ENCODE data around the gene ZBTB46.

Gene ZBTB46

GRCh38 chr20:63743210-63743970 is 87.7 kb downstream of the ZBTB46 start:
- TF ChIP-seq SIN3A (IDR thresholded peaks at IDR 0.05; ENCODE audit: borderline replicate concordance, insufficient read depth, low read length) (no peak), POLR2AphosphoS5 (IDR thresholded peaks at IDR 0.05; ENCODE audit: low read depth, low read length) (no peak), FOXP2 (optimal IDR thresholded peaks at IDR 0.05; ENCODE audit: borderline replicate concordance, extremely low read depth, extremely low read length, insufficient read depth) (no peak), REST (IDR thresholded peaks at IDR 0.05; ENCODE audit: insufficient read depth in 1 of 2, low read depth in 2 of 2, low read length in 2 of 2) (no peak), TAF1 (IDR thresholded peaks at IDR 0.05; ENCODE audit: borderline replicate concordance, insufficient read depth, low read length) (no peak)

- TF ChIP-seq REST (IDR thresholded peaks at IDR 0.05; ENCODE audit: insufficient read depth in 1 of 2, low read depth in 2 of 2, low read length in 2 of 2): no peak
Measured at GRCh38 chr20:63742381-63743024, 88.6 kb downstream of the ZBTB46 start.

GRCh38 chr20:63741676-63742380 is 89.2 kb downstream of the ZBTB46 start:
- TF ChIP-seq POLR2AphosphoS5 (IDR thresholded peaks at IDR 0.05; ENCODE audit: low read depth, low read length) (no peak), FOXP2 (optimal IDR thresholded peaks at IDR 0.05; ENCODE audit: borderline replicate concordance, extremely low read depth, extremely low read length, insufficient read depth) (no peak), SIN3A (IDR thresholded peaks at IDR 0.05; ENCODE audit: borderline replicate concordance, insufficient read depth, low read length) (no peak), REST (IDR thresholded peaks at IDR 0.05; ENCODE audit: insufficient read depth in 1 of 2, low read depth in 2 of 2, low read length in 2 of 2) (no peak), TAF1 (IDR thresholded peaks at IDR 0.05; ENCODE audit: borderline replicate concordance, insufficient read depth, low read length) (no peak)

- TF ChIP-seq POLR2AphosphoS5 (IDR thresholded peaks at IDR 0.05; ENCODE audit: low read depth, low read length): peak; percentile 56; the same call in 1 of the 2 replicates
- no peak; the same call in 1 of the 2 replicates for TF ChIP-seq TAF1 (IDR thresholded peaks at IDR 0.05; ENCODE audit: borderline replicate concordance, insufficient read depth, low read length)
Measured at GRCh38 chr20:63741354-63741675, 89.7 kb downstream of the ZBTB46 start.

GRCh38 chr20:63740627-63741353 is 90.3 kb downstream of the ZBTB46 start:
- TF ChIP-seq REST (IDR thresholded peaks at IDR 0.05; ENCODE audit: insufficient read depth in 1 of 2, low read depth in 2 of 2, low read length in 2 of 2) (peak in 1 of 2 experiments; percentile 13; a peak in 1 of 4 replicates), TAF1 (IDR thresholded peaks at IDR 0.05; ENCODE audit: borderline replicate concordance, insufficient read depth, low read length) (peak; percentile 61; the same call in 1 of the 2 replicates), POLR2AphosphoS5 (IDR thresholded peaks at IDR 0.05; ENCODE audit: low read depth, low read length) (peak; percentile 83), SIN3A (IDR thresholded peaks at IDR 0.05; ENCODE audit: borderline replicate concordance, insufficient read depth, low read length) (no peak), FOXP2 (optimal IDR thresholded peaks at IDR 0.05; ENCODE audit: borderline replicate concordance, extremely low read depth, extremely low read length, insufficient read depth) (peak; percentile 42)
